GM10266 (cell line): ENCODE measurements around the gene FAM13C.

Experiments used
- DNase-seq: peaks from one replicate; pipeline ENCODE4 v3.0.0; 2012; ENCODE audit errors: extremely low spot score
- CTCF ChIP-seq: IDR thresholded peaks from 2 replicates; pipeline ENCODE4 v1.5.1; 2012; ENCODE audit warnings: mild to moderate bottlenecking, low read depth; ENCODE audit not compliant: control insufficient read depth, insufficient read depth; ENCODE audit errors: missing control alignments

The FAM13C gene

GRCh38 chr10:59322131-59322530 is 40.2 kb downstream of the FAM13C start:
- TF ChIP-seq CTCF, result no peak
- DNase-seq, result no peak

- DNase-seq, result no peak
- no peak for TF ChIP-seq CTCF
Measured at GRCh38 chr10:59320355-59320754, 42.0 kb downstream of the FAM13C start.

- no peak for TF ChIP-seq CTCF
- no peak for DNase-seq
Measured at GRCh38 chr10:59319854-59320253, 42.5 kb downstream of the FAM13C start.

- TF ChIP-seq CTCF, result no peak
- no peak for DNase-seq
Measured at GRCh38 chr10:59317066-59317465, 45.3 kb downstream of the FAM13C start.

- no peak for TF ChIP-seq CTCF
- DNase-seq, result no peak
Measured at GRCh38 chr10:59315465-59315864, 46.9 kb downstream of the FAM13C start.

GRCh38 chr10:59314268-59314667 is 48.1 kb downstream of the FAM13C start:
- TF ChIP-seq CTCF, result no peak
- no peak for DNase-seq

- no peak for TF ChIP-seq CTCF
- no peak for DNase-seq
Measured at GRCh38 chr10:59312247-59312646, 50.1 kb downstream of the FAM13C start.
